NB4 (cell line): Measurements from ENCODE around the gene NUP98.

Experiments used
- CTCF ChIP-seq: IDR thresholded peaks from one replicate; pipeline ENCODE4 v1.5.1; 2012; ENCODE audit warnings: low read depth, low read length
- MAX ChIP-seq: IDR thresholded peaks from 2 replicates; pipeline ENCODE4 v1.6.1; 2011; ENCODE audit warnings: low read depth, low read length

GRCh38 chr11:3845246-3845645, 47.9 kb upstream of the NUP98 start:
- TF ChIP-seq CTCF (no peak), MAX (no peak)
